HEK293 (cell line): Measurements from ENCODE around the gene ARPC2.

Source experiments
- CTCF ChIP-seq: fragments of 450-650 bp; formaldehyde crosslinking; IDR thresholded peaks from 2 replicates; pipeline ENCODE4 v1.5.1; 2016; ENCODE audit warnings: missing biosample characterization, missing genetic modification characterization
- FEZF1 ChIP-seq: fragments of 450-650 bp; formaldehyde crosslinking; IDR thresholded peaks from 2 replicates; pipeline ENCODE4 v1.5.1; 2016; ENCODE audit warnings: missing biosample characterization, missing genetic modification characterization
- GLI2 ChIP-seq: fragments of 450-650 bp; formaldehyde crosslinking; IDR thresholded peaks from 2 replicates; pipeline ENCODE4; 2017; ENCODE audit warnings: missing biosample characterization, missing genetic modification characterization, low read depth, borderline replicate concordance
- KLF1 ChIP-seq: fragments of 450-650 bp; formaldehyde crosslinking; IDR thresholded peaks from 2 replicates; pipeline ENCODE4 v1.5.1; 2016; ENCODE audit warnings: missing biosample characterization, missing genetic modification characterization
- REST ChIP-seq: fragments of 450-650 bp; formaldehyde crosslinking; IDR thresholded peaks from 2 replicates; pipeline ENCODE4 v1.5.1; 2016; ENCODE audit warnings: missing biosample characterization, missing genetic modification characterization
- SETDB1 ChIP-seq: IDR thresholded peaks from one replicate; pipeline ENCODE4 v1.6.1; 2017; ENCODE audit warnings: mild to moderate bottlenecking, low read length, moderate library complexity, mixed read lengths; ENCODE audit not compliant: insufficient read length
- ZNF114 ChIP-seq: fragments of 450-650 bp; formaldehyde crosslinking; IDR thresholded peaks from 2 replicates; pipeline ENCODE4 v1.5.0; 2017; ENCODE audit warnings: missing biosample characterization, missing genetic modification characterization
- ZNF132 ChIP-seq: fragments of 450-650 bp; formaldehyde crosslinking; IDR thresholded peaks from 2 replicates; pipeline ENCODE4 v1.5.1; 2017; ENCODE audit warnings: missing biosample characterization, missing genetic modification characterization, borderline replicate concordance
- ZNF202 ChIP-seq: fragments of 450-650 bp; formaldehyde crosslinking; IDR thresholded peaks from 2 replicates; pipeline ENCODE4 v1.5.1; 2016; ENCODE audit warnings: missing biosample characterization, missing genetic modification characterization, borderline replicate concordance
- ZNF280D ChIP-seq: fragments of 450-650 bp; formaldehyde crosslinking; IDR thresholded peaks from 2 replicates; pipeline ENCODE4 v1.5.1; 2016; ENCODE audit warnings: missing biosample characterization, missing genetic modification characterization
- ZNF311 ChIP-seq: fragments of 450-650 bp; formaldehyde crosslinking; IDR thresholded peaks from 2 replicates; pipeline ENCODE4 v1.5.1; 2017; ENCODE audit warnings: missing biosample characterization, missing genetic modification characterization, borderline replicate concordance
- ZNF362 ChIP-seq: fragments of 450-650 bp; formaldehyde crosslinking; IDR thresholded peaks from 2 replicates; pipeline ENCODE4 v1.5.1; 2016; ENCODE audit warnings: missing biosample characterization, missing genetic modification characterization
- ZNF777 ChIP-seq: fragments of 450-650 bp; formaldehyde crosslinking; IDR thresholded peaks from 2 replicates; pipeline ENCODE4 v1.5.1; 2017; ENCODE audit warnings: missing biosample characterization, missing genetic modification characterization, borderline replicate concordance

GRCh38 chr2:218229239-218229638 lies 12.2 kb downstream of the ARPC2 start:
- no peak for TF ChIP-seq SETDB1
- no peak for TF ChIP-seq CTCF (tag by site-specific recombination)
- no peak for TF ChIP-seq ZNF362
- no peak for TF ChIP-seq ZNF132 (tag by site-specific recombination)
- no peak for TF ChIP-seq REST (tag by site-specific recombination)
- no peak for TF ChIP-seq FEZF1 (tag by site-specific recombination)
- no peak for TF ChIP-seq ZNF777
- TF ChIP-seq ZNF280D (tag by site-specific recombination) = no peak
- no peak for TF ChIP-seq ZNF114
- no peak for TF ChIP-seq ZNF311
- TF ChIP-seq KLF1 = no peak
- no peak for TF ChIP-seq GLI2 (tag by site-specific recombination)
- no peak for TF ChIP-seq ZNF202 (tag by site-specific recombination)
